ENCODE data around the gene KCNC3. TPM values are rescaled to one million over a fixed set of nuclear protein-coding genes. Genes with fewer than 3 reads are reported as not detected.
A peak's percentile ranks its signal among the peaks of the same experiment; 100 is the strongest.

Gene KCNC3
- total and polyA plus RNA-seq, 10 of the 15 experiments (the other 5 are each of a cell fraction or from before 2014, with no cell fraction given): 0.08 to 3.8 (median 0.44) TPM; not detected in 2

DNA sequence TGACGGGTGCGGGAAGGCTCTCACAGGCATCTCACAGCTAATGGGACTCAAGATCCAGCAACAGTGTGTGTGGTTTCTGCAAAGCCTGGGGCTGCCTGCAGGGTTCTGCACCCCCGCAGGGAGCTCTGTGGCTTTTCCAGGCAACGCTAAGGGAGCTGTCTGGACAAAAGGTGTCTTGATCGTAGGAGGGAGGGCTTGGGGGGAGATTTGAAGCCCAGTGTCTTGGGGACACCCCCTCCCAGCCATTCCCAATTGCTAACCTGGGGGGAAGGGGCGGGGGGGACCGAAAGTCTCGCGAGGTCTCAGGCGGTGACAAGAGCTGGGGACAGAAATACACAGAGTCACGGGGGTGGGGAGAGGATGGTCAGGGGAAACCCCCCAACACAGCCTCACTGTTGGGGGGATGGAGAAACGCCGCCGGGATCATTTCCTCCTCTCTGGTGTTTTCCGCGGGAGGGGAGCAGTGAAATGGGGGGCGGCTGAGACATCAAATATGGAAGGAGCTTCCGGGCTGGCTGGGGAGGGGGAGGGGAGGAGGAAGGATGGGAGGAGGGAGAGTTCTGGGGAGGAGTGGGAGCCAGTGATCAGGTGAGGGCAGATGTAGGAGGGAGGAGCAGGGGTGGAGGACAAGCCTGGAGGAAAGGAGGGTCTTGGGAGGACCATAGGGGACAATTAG lies 13.3 kb downstream of the KCNC3 start (continued):
- TF ChIP-seq SMC3 (IDR thresholded peaks at IDR 0.05; ENCODE audit: borderline replicate concordance, low read length) (no peak), CBX5 (IDR thresholded peaks at IDR 0.05; ENCODE audit: low read depth) (no peak), HDAC2 (IDR thresholded peaks at IDR 0.05) (no peak), STAT3 (IDR thresholded peaks at IDR 0.05; ENCODE audit: low read depth, low read length) (no peak), RBBP5 (conservative IDR thresholded peaks at IDR 0.05) (no peak), CHD1 (IDR thresholded peaks at IDR 0.05; ENCODE audit: low read depth, low read length) (no peak), ZZZ3 (IDR thresholded peaks at IDR 0.05; ENCODE audit: control insufficient read depth, insufficient read length, low read depth) (no peak), LARP7 (IDR thresholded peaks at IDR 0.05) (no peak), STAT1 (conservative IDR thresholded peaks at IDR 0.05) (no peak), MTA2 (IDR thresholded peaks at IDR 0.05; ENCODE audit: low read depth) (peak; percentile 46), PML (IDR thresholded peaks at IDR 0.05; ENCODE audit: low read length) (no peak)
- TF ChIP-seq, protein P1, sequence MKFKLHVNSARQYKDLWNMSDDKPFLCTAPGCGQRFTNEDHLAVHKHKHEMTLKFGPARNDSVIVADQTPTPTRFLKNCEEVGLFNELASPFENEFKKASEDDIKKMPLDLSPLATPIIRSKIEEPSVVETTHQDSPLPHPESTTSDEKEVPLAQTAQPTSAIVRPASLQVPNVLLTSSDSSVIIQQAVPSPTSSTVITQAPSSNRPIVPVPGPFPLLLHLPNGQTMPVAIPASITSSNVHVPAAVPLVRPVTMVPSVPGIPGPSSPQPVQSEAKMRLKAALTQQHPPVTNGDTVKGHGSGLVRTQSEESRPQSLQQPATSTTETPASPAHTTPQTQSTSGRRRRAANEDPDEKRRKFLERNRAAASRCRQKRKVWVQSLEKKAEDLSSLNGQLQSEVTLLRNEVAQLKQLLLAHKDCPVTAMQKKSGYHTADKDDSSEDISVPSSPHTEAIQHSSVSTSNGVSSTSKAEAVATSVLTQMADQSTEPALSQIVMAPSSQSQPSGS (IDR thresholded peaks at IDR 0.05; ENCODE audit: low read length): no peak
- TF ChIP-seq, protein P2, sequence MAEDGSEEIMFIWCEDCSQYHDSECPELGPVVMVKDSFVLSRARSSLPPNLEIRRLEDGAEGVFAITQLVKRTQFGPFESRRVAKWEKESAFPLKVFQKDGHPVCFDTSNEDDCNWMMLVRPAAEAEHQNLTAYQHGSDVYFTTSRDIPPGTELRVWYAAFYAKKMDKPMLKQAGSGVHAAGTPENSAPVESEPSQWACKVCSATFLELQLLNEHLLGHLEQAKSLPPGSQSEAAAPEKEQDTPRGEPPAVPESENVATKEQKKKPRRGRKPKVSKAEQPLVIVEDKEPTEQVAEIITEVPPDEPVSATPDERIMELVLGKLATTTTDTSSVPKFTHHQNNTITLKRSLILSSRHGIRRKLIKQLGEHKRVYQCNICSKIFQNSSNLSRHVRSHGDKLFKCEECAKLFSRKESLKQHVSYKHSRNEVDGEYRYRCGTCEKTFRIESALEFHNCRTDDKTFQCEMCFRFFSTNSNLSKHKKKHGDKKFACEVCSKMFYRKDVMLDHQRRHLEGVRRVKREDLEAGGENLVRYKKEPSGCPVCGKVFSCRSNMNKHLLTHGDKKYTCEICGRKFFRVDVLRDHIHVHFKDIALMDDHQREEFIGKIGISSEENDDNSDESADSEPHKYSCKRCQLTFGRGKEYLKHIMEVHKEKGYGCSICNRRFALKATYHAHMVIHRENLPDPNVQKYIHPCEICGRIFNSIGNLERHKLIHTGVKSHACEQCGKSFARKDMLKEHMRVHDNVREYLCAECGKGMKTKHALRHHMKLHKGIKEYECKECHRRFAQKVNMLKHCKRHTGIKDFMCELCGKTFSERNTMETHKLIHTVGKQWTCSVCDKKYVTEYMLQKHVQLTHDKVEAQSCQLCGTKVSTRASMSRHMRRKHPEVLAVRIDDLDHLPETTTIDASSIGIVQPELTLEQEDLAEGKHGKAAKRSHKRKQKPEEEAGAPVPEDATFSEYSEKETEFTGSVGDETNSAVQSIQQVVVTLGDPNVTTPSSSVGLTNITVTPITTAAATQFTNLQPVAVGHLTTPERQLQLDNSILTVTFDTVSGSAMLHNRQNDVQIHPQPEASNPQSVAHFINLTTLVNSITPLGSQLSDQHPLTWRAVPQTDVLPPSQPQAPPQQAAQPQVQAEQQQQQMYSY (CRISPR knock-in tag; IDR thresholded peaks at IDR 0.05): no peak
- TF ChIP-seq, protein P3, sequence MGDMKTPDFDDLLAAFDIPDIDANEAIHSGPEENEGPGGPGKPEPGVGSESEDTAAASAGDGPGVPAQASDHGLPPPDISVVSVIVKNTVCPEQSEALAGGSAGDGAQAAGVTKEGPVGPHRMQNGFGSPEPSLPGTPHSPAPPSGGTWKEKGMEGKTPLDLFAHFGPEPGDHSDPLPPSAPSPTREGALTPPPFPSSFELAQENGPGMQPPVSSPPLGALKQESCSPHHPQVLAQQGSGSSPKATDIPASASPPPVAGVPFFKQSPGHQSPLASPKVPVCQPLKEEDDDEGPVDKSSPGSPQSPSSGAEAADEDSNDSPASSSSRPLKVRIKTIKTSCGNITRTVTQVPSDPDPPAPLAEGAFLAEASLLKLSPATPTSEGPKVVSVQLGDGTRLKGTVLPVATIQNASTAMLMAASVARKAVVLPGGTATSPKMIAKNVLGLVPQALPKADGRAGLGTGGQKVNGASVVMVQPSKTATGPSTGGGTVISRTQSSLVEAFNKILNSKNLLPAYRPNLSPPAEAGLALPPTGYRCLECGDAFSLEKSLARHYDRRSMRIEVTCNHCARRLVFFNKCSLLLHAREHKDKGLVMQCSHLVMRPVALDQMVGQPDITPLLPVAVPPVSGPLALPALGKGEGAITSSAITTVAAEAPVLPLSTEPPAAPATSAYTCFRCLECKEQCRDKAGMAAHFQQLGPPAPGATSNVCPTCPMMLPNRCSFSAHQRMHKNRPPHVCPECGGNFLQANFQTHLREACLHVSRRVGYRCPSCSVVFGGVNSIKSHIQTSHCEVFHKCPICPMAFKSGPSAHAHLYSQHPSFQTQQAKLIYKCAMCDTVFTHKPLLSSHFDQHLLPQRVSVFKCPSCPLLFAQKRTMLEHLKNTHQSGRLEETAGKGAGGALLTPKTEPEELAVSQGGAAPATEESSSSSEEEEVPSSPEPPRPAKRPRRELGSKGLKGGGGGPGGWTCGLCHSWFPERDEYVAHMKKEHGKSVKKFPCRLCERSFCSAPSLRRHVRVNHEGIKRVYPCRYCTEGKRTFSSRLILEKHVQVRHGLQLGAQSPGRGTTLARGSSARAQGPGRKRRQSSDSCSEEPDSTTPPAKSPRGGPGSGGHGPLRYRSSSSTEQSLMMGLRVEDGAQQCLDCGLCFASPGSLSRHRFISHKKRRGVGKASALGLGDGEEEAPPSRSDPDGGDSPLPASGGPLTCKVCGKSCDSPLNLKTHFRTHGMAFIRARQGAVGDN (IDR thresholded peaks at IDR 0.05): no peak
- TF ChIP-seq, protein P4, sequence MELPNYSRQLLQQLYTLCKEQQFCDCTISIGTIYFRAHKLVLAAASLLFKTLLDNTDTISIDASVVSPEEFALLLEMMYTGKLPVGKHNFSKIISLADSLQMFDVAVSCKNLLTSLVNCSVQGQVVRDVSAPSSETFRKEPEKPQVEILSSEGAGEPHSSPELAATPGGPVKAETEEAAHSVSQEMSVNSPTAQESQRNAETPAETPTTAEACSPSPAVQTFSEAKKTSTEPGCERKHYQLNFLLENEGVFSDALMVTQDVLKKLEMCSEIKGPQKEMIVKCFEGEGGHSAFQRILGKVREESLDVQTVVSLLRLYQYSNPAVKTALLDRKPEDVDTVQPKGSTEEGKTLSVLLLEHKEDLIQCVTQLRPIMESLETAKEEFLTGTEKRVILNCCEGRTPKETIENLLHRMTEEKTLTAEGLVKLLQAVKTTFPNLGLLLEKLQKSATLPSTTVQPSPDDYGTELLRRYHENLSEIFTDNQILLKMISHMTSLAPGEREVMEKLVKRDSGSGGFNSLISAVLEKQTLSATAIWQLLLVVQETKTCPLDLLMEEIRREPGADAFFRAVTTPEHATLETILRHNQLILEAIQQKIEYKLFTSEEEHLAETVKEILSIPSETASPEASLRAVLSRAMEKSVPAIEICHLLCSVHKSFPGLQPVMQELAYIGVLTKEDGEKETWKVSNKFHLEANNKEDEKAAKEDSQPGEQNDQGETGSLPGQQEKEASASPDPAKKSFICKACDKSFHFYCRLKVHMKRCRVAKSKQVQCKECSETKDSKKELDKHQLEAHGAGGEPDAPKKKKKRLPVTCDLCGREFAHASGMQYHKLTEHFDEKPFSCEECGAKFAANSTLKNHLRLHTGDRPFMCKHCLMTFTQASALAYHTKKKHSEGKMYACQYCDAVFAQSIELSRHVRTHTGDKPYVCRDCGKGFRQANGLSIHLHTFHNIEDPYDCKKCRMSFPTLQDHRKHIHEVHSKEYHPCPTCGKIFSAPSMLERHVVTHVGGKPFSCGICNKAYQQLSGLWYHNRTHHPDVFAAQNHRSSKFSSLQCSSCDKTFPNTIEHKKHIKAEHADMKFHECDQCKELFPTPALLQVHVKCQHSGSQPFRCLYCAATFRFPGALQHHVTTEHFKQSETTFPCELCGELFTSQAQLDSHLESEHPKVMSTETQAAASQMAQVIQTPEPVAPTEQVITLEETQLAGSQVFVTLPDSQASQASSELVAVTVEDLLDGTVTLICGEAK (IDR thresholded peaks at IDR 0.05; ENCODE audit: borderline replicate concordance): no peak
- TF ChIP-seq, protein P5, sequence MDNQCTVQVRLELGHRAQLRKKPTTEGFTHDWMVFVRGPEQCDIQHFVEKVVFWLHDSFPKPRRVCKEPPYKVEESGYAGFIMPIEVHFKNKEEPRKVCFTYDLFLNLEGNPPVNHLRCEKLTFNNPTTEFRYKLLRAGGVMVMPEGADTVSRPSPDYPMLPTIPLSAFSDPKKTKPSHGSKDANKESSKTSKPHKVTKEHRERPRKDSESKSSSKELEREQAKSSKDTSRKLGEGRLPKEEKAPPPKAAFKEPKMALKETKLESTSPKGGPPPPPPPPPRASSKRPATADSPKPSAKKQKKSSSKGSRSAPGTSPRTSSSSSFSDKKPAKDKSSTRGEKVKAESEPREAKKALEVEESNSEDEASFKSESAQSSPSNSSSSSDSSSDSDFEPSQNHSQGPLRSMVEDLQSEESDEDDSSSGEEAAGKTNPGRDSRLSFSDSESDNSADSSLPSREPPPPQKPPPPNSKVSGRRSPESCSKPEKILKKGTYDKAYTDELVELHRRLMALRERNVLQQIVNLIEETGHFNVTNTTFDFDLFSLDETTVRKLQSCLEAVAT (IDR thresholded peaks at IDR 0.05): no peak
